HEK293 (cell line): ENCODE measurements around the gene ST8SIA4.

Experiments used
- CTCF ChIA-PET: fragments of 350-600 bp; formaldehyde crosslinking; extraction: SDS; loops from one replicate; lab custom pipeline; 2021; ENCODE audit warnings: antibody characterized with exemption; lab: Yijun Ruan, JAX
- POLR2A ChIA-PET: fragments of 300-600 bp; formaldehyde crosslinking; extraction: SDS; loops from one replicate; lab custom pipeline; 2020; ENCODE audit warnings: antibody characterized with exemption, inconsistent platforms; lab: Yijun Ruan, JAX
- H3K27ac ChIP-seq: fragments of 200-500 bp; sonication (Bioruptor generic); 2 replicates; pipeline ENCODE4 v1.5.1; 2014; ENCODE audit warnings: low read depth, low read length, control low read depth, inconsistent platforms; ENCODE audit errors: extremely low read depth
- H3K36me3 ChIP-seq, 2 experiments: fragments of 200-500 bp in 1 of 2; sonication (Bioruptor generic) in 1 of 2; 1 replicate in 1 of 2; 2 replicates in 1 of 2; pipeline ENCODE4 v1.5.1; 2014 to 2017; ENCODE audit warnings: inconsistent platforms in 2 of 2, low read length in 2 of 2; ENCODE audit not compliant: control insufficient read depth in 2 of 2, insufficient read depth in 1 of 2
- H3K4me1 ChIP-seq: fragments of 200-500 bp; sonication (Bioruptor generic); 2 replicates; pipeline ENCODE4 v1.5.1; 2014; ENCODE audit warnings: mild to moderate bottlenecking, low read length, inconsistent platforms; ENCODE audit not compliant: control insufficient read depth, insufficient read depth
- H3K4me3 ChIP-seq: 2 replicates; pipeline ENCODE4 v1.5.1; 2011; ENCODE audit warnings: low read depth, mild to moderate bottlenecking, control low read depth, low read length, moderate library complexity
- H3K9me3 ChIP-seq: fragments of 200-500 bp; sonication (Bioruptor generic); 2 replicates; pipeline ENCODE4 v1.5.1; 2014; ENCODE audit warnings: low read depth, low read length, inconsistent platforms; ENCODE audit not compliant: control insufficient read depth, insufficient read depth
- KLF10 ChIP-seq: fragments of 450-650 bp; IDR thresholded peaks from 2 replicates; pipeline ENCODE4 v1.5.1; 2018; ENCODE audit warnings: missing biosample characterization, mild to moderate bottlenecking, missing genetic modification characterization
- KLF7 ChIP-seq: fragments of 450-650 bp; formaldehyde crosslinking; IDR thresholded peaks from 2 replicates; pipeline ENCODE4 v1.5.1; 2016; ENCODE audit warnings: missing biosample characterization, missing genetic modification characterization, borderline replicate concordance
- MYNN ChIP-seq: fragments of 450-650 bp; formaldehyde crosslinking; IDR thresholded peaks from 2 replicates; pipeline ENCODE4 v1.5.1; 2016; ENCODE audit warnings: missing biosample characterization, missing genetic modification characterization, borderline replicate concordance
- RBAK ChIP-seq: fragments of 450-650 bp; formaldehyde crosslinking; IDR thresholded peaks from 2 replicates; pipeline ENCODE4 v1.5.1; 2016; ENCODE audit warnings: missing biosample characterization, missing genetic modification characterization
- ZBTB1 ChIP-seq: fragments of 450-650 bp; formaldehyde crosslinking; IDR thresholded peaks from 2 replicates; pipeline ENCODE4 v1.5.1; 2016; ENCODE audit warnings: missing biosample characterization, missing genetic modification characterization
- ZBTB17 ChIP-seq: fragments of 450-650 bp; formaldehyde crosslinking; IDR thresholded peaks from 2 replicates; pipeline ENCODE4 v1.5.1; 2016; ENCODE audit warnings: missing biosample characterization, missing genetic modification characterization
- ZBTB8A ChIP-seq: fragments of 450-650 bp; formaldehyde crosslinking; IDR thresholded peaks from 2 replicates; pipeline ENCODE4 v1.5.1; 2016; ENCODE audit warnings: missing biosample characterization, missing genetic modification characterization
- ZNF10 ChIP-seq: fragments of 450-650 bp; formaldehyde crosslinking; IDR thresholded peaks from 2 replicates; pipeline ENCODE4 v1.5.1; 2017; ENCODE audit warnings: missing biosample characterization, missing genetic modification characterization
- ZNF121 ChIP-seq: fragments of 450-650 bp; formaldehyde crosslinking; IDR thresholded peaks from 2 replicates; pipeline ENCODE4 v1.5.1; 2016; ENCODE audit warnings: missing biosample characterization, missing genetic modification characterization
- ZNF133 ChIP-seq: fragments of 450-650 bp; formaldehyde crosslinking; IDR thresholded peaks from 2 replicates; pipeline ENCODE4 v1.5.1; 2016; ENCODE audit warnings: missing biosample characterization, missing genetic modification characterization
- ZNF146 ChIP-seq: fragments of 450-650 bp; formaldehyde crosslinking; IDR thresholded peaks from 2 replicates; pipeline ENCODE4 v1.5.1; 2016; ENCODE audit warnings: missing biosample characterization, missing genetic modification characterization
- ZNF239 ChIP-seq: fragments of 450-650 bp; formaldehyde crosslinking; IDR thresholded peaks from 2 replicates; pipeline ENCODE4 v1.5.1; 2016; ENCODE audit warnings: missing biosample characterization, missing genetic modification characterization
- ZNF391 ChIP-seq: fragments of 450-650 bp; formaldehyde crosslinking; IDR thresholded peaks from 2 replicates; pipeline ENCODE4 v1.5.1; 2016; ENCODE audit warnings: low read depth, missing biosample characterization, missing genetic modification characterization, borderline replicate concordance
- ZNF423 ChIP-seq: fragments of 450-650 bp; formaldehyde crosslinking; IDR thresholded peaks from 2 replicates; pipeline ENCODE4 v1.5.1; 2016; ENCODE audit warnings: missing biosample characterization, missing genetic modification characterization
- ZNF555 ChIP-seq: fragments of 450-650 bp; formaldehyde crosslinking; conservative IDR thresholded peaks from 2 replicates; pipeline ENCODE4 v1.5.1; 2017; ENCODE audit warnings: missing biosample characterization, mild to moderate bottlenecking, missing genetic modification characterization, inconsistent platforms
- ZNF571 ChIP-seq: fragments of 450-650 bp; formaldehyde crosslinking; IDR thresholded peaks from 2 replicates; pipeline ENCODE4 v1.5.0; 2017; ENCODE audit warnings: missing biosample characterization, missing genetic modification characterization
- ZNF621 ChIP-seq: fragments of 450-650 bp; formaldehyde crosslinking; IDR thresholded peaks from 2 replicates; pipeline ENCODE4 v1.5.1; 2017; ENCODE audit warnings: missing biosample characterization, missing genetic modification characterization
- ZNF645 ChIP-seq: fragments of 450-650 bp; formaldehyde crosslinking; IDR thresholded peaks from 2 replicates; pipeline ENCODE4; 2016; ENCODE audit warnings: missing biosample characterization, missing genetic modification characterization
- ZNF707 ChIP-seq: fragments of 450-650 bp; formaldehyde crosslinking; IDR thresholded peaks from 2 replicates; pipeline ENCODE4 v1.5.1; 2016; ENCODE audit warnings: missing biosample characterization, missing genetic modification characterization
- ZNF76 ChIP-seq: fragments of 450-650 bp; formaldehyde crosslinking; IDR thresholded peaks from 2 replicates; pipeline ENCODE4; 2016; ENCODE audit warnings: low read depth, missing biosample characterization, missing genetic modification characterization, borderline replicate concordance
- ZXDB ChIP-seq: fragments of 450-650 bp; formaldehyde crosslinking; IDR thresholded peaks from 2 replicates; pipeline ENCODE4 v1.5.1; 2016; ENCODE audit warnings: missing biosample characterization, missing genetic modification characterization
- TF ChIP-seq, protein P1 (sequence below): fragments of 450-650 bp; formaldehyde crosslinking; conservative IDR thresholded peaks from 2 replicates; pipeline ENCODE4 v1.5.1; 2016; ENCODE audit warnings: low read depth, missing biosample characterization, missing genetic modification characterization
- TF ChIP-seq, protein P2 (sequence below): fragments of 450-650 bp; formaldehyde crosslinking; IDR thresholded peaks from 2 replicates; pipeline ENCODE4 v1.5.1; 2016; ENCODE audit warnings: missing biosample characterization, missing genetic modification characterization, low read depth

Gene ST8SIA4

GRCh38 chr5:100799166-100799565 lies 103.9 kb downstream of the ST8SIA4 start:
- POLR2A ChIA-PET, result no interaction called here
- Histone ChIP-seq H3K4me3 (no peak overlapping the region), H3K4me1 (no peaks in the 10 kb centered on the region), H3K9me3 (no peaks in the 10 kb centered on the region), H3K27ac (no peak overlapping the region)
- TF ChIP-seq KLF7 (tag by site-specific recombination) (no peak), ZNF423 (tag by site-specific recombination) (no peak), ZNF391 (tag by site-specific recombination) (no peak)
- TF ChIP-seq, all 188 proteins: peak for 0
- H3K36me3 ChIP-seq, result no peaks in the 10 kb centered on the region
- CTCF ChIA-PET, result no interaction called here

DNA sequence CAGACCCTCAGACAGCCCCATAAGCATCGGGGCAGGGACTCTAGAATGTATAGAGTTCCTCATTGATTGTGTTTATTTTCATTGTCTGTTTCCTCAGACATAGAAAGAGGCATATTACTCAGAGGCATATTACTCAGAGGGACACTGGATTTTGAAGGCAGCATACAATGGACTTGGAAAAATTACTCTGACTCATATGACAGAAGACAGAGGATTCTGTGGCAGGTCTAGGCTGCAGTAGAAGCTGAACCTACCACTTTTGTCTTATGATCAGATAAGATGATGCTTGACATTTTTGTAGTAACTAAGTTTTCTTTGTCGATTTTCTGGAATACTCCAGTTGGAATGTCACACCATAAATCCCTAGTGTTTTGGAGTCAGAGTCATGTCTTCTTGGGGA lies 105.2 kb downstream of the ST8SIA4 start:
- TF ChIP-seq ZNF571 (tag by site-specific recombination), result no peak
- TF ChIP-seq ZNF645, result no peak
- TF ChIP-seq, protein P1, sequence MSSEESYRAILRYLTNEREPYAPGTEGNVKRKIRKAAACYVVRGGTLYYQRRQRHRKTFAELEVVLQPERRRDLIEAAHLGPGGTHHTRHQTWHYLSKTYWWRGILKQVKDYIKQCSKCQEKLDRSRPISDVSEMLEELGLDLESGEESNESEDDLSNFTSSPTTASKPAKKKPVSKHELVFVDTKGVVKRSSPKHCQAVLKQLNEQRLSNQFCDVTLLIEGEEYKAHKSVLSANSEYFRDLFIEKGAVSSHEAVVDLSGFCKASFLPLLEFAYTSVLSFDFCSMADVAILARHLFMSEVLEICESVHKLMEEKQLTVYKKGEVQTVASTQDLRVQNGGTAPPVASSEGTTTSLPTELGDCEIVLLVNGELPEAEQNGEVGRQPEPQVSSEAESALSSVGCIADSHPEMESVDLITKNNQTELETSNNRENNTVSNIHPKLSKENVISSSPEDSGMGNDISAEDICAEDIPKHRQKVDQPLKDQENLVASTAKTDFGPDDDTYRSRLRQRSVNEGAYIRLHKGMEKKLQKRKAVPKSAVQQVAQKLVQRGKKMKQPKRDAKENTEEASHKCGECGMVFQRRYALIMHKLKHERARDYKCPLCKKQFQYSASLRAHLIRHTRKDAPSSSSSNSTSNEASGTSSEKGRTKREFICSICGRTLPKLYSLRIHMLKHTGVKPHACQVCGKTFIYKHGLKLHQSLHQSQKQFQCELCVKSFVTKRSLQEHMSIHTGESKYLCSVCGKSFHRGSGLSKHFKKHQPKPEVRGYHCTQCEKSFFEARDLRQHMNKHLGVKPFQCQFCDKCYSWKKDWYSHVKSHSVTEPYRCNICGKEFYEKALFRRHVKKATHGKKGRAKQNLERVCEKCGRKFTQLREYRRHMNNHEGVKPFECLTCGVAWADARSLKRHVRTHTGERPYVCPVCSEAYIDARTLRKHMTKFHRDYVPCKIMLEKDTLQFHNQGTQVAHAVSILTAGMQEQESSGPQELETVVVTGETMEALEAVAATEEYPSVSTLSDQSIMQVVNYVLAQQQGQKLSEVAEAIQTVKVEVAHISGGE (tag by site-specific recombination), result no peak
- TF ChIP-seq ZNF707 (tag by site-specific recombination), result no peak
- TF ChIP-seq MYNN (tag by site-specific recombination), result no peak
- TF ChIP-seq ZNF621 (tag by site-specific recombination), result no peak
- no peak for TF ChIP-seq ZNF10 (tag by site-specific recombination)
- no peak for TF ChIP-seq ZNF121 (tag by site-specific recombination)
- TF ChIP-seq ZBTB17 (tag by site-specific recombination), result no peak
- TF ChIP-seq ZNF555, result no peak
- no peak for TF ChIP-seq ZBTB8A
- TF ChIP-seq ZNF146 (tag by site-specific recombination), result no peak
- no peak for TF ChIP-seq ZBTB1 (tag by site-specific recombination)
- no peak for TF ChIP-seq KLF10
- no peak for TF ChIP-seq ZNF239 (tag by site-specific recombination)
- TF ChIP-seq ZNF76 (tag by site-specific recombination), result no peak
- no peak for TF ChIP-seq ZNF133
- TF ChIP-seq, protein P2, sequence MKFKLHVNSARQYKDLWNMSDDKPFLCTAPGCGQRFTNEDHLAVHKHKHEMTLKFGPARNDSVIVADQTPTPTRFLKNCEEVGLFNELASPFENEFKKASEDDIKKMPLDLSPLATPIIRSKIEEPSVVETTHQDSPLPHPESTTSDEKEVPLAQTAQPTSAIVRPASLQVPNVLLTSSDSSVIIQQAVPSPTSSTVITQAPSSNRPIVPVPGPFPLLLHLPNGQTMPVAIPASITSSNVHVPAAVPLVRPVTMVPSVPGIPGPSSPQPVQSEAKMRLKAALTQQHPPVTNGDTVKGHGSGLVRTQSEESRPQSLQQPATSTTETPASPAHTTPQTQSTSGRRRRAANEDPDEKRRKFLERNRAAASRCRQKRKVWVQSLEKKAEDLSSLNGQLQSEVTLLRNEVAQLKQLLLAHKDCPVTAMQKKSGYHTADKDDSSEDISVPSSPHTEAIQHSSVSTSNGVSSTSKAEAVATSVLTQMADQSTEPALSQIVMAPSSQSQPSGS (tag by site-specific recombination), result no peak
- no peak for TF ChIP-seq RBAK
- TF ChIP-seq ZXDB, result no peak
- POLR2A ChIA-PET, result no interaction called here
- Histone ChIP-seq H3K4me3 (no peak overlapping the region), H3K27ac (no peak overlapping the region), H3K36me3 (no peaks in the 10 kb centered on the region), H3K4me1 (no peaks in the 10 kb centered on the region), H3K9me3 (no peaks in the 10 kb centered on the region)
- CTCF ChIA-PET, result no interaction called here
